Parathyroid adenoma (tissue), 2 donors: Measurements from ENCODE around the gene CDNF.

ENCODE experiments used
- H2AFZ ChIP-seq: fragments of 300-600 bp; sonication (generic); one replicate; pipeline ENCODE4 v1.7.0; 2017; ENCODE audit warnings: antibody characterized with exemption, mild to moderate bottlenecking
- H3K27ac ChIP-seq: fragments of 300-600 bp; sonication (generic); one replicate; pipeline ENCODE4 v1.7.0; 2017
- H3K27me3 ChIP-seq: fragments of 300-600 bp; sonication (generic); one replicate; pipeline ENCODE4 v1.7.0; 2017; ENCODE audit warnings: low read length; ENCODE audit not compliant: control insufficient read depth, insufficient read depth
- H3K36me3 ChIP-seq: fragments of 300-600 bp; sonication (generic); one replicate; pipeline ENCODE4 v1.7.0; 2017; ENCODE audit warnings: low read length; ENCODE audit not compliant: control insufficient read depth, insufficient read depth
- H3K4me1 ChIP-seq: fragments of 300-600 bp; sonication (generic); one replicate; pipeline ENCODE4 v1.7.0; 2017; ENCODE audit warnings: control low read depth
- H3K4me2 ChIP-seq: fragments of 300-600 bp; sonication (generic); one replicate; pipeline ENCODE4 v1.7.0; 2017; ENCODE audit warnings: low read length
- H3K4me3 ChIP-seq: fragments of 300-600 bp; sonication (generic); one replicate; pipeline ENCODE4 v1.7.0; 2017; ENCODE audit warnings: low read depth, low read length
- H3K79me2 ChIP-seq: fragments of 300-600 bp; sonication (generic); one replicate; pipeline ENCODE4 v1.7.0; 2017; ENCODE audit warnings: control low read depth
- H3K9ac ChIP-seq: fragments of 300-600 bp; sonication (generic); one replicate; pipeline ENCODE4 v1.7.0; 2017; ENCODE audit warnings: mild to moderate bottlenecking
- H3K9me3 ChIP-seq: fragments of 300-600 bp; sonication (generic); one replicate; pipeline ENCODE4 v1.7.0; 2017; ENCODE audit warnings: low read length; ENCODE audit not compliant: control insufficient read depth
- TF ChIP-seq, protein P1 (sequence below): fragments of 300-600 bp; sonication (generic); IDR thresholded peaks from one replicate; pipeline ENCODE4 v1.7.0; 2017; ENCODE audit warnings: antibody characterized with exemption, mild to moderate bottlenecking
- donor health status: primary hyperparathyroidism.

CDNF gene

DNA sequence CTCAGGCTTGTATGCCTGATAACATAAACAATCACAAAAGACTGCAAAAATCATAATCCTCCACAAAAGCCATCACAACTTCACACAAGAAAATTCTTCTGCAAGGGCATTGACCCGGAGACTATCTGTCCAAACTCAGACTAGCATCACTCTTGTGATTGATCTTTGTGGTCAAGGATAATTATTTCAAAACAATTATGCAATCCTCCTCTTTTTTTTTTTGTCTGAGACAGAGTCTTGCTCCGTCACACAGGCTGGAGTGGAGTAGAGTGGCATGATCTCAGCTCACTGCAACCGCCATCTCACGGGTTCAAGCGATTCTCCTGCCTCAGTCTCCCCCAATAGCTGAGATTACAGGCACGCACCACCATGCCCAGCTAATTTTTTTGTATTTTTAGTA lies 22.2 kb downstream of the CDNF start:
- Histone ChIP-seq H3K9ac (no peak overlapping the region), H3K79me2 (no peaks in the 10 kb centered on the region), H3K36me3 (no peaks in the 10 kb centered on the region), H3K27me3 (no peaks in the 10 kb centered on the region), H3K4me2 (no peak overlapping the region), H2AFZ (no peak overlapping the region), H3K4me3 (no peak overlapping the region), H3K9me3 (no peaks in the 10 kb centered on the region), H3K27ac (no peak overlapping the region), H3K4me1 (no peaks in the 10 kb centered on the region)
- TF ChIP-seq, protein P1, sequence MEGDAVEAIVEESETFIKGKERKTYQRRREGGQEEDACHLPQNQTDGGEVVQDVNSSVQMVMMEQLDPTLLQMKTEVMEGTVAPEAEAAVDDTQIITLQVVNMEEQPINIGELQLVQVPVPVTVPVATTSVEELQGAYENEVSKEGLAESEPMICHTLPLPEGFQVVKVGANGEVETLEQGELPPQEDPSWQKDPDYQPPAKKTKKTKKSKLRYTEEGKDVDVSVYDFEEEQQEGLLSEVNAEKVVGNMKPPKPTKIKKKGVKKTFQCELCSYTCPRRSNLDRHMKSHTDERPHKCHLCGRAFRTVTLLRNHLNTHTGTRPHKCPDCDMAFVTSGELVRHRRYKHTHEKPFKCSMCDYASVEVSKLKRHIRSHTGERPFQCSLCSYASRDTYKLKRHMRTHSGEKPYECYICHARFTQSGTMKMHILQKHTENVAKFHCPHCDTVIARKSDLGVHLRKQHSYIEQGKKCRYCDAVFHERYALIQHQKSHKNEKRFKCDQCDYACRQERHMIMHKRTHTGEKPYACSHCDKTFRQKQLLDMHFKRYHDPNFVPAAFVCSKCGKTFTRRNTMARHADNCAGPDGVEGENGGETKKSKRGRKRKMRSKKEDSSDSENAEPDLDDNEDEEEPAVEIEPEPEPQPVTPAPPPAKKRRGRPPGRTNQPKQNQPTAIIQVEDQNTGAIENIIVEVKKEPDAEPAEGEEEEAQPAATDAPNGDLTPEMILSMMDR: no peak

DNA sequence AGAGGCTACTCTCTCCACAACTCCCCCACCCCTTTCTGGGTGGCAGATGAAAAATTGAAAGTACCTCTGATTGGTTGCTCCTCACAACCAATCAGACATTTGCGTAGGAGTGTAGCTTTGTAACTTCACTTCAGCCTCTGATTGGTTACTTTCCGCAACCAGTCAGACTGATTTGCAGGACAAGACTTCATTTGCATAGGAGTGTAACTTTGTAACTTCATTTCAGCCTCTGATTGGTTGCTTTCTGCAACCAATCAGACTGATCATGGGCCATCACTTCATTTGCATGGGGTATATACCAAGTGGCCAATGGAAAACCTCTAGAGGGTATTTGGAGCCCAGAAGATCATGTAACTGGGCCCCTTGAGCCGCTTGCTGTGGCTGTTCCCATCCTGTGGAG lies 25.6 kb downstream of the CDNF start:
- no peak overlapping the region for H3K4me2 ChIP-seq
- H3K36me3 ChIP-seq: no peaks in the 10 kb centered on the region
- TF ChIP-seq, protein P1: no peak
- no peak overlapping the region for H3K27ac ChIP-seq
- no peaks in the 10 kb centered on the region for H3K79me2 ChIP-seq
- H3K27me3 ChIP-seq: no peaks in the 10 kb centered on the region
- H3K4me1 ChIP-seq: no peaks in the 10 kb centered on the region
- no peak overlapping the region for H3K9ac ChIP-seq
- no peak overlapping the region for H3K4me3 ChIP-seq
- H2AFZ ChIP-seq: no peak overlapping the region
- no peaks in the 10 kb centered on the region for H3K9me3 ChIP-seq

DNA sequence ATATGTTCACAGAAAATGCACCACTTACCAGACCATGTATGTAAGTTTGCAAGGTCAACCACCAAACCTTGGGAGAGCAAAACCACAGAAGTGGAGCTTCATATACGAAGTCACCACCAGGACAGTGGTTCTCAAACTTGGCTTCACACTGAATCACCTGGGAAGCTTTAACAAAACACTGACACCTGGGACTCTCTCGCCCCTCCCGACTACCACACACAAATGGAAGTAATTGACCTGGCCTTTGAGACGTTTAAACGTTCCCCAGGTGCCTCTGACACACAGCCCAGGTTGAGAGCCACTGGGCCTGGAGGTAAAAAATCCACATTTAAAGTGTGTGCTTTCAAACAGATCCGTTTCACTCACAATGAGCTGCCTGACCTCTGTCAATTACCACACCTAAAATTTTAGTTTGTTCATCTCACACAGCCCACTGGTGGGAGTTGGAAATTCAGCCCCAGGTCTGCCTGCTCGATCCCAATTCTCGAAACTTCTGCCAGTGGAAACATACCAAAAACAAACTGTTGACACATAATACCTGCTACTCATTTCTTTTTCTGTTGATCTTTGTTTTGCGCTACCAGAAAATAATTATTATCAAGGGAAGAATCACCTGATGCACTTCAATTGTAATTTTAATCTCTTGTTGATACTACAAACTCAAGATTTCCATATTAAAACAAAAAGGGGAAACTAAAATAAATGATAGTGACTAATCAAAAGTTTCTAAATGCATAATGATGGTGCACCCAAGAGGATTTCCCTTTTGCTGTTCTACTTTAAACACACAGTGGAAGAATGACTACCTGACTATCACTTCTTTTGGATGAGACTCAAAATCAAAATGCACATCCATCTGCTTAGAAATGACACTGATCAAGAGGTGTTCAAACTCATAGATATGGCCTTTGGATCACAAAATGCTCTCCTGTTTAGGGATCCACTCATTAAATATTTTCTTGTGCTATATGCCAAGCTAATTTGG lies 26.6 kb downstream of the CDNF start:
- Histone ChIP-seq H3K4me3 (no peak overlapping the region), H3K9me3 (no peaks in the 10 kb centered on the region), H3K36me3 (no peaks in the 10 kb centered on the region), H3K4me1 (no peaks in the 10 kb centered on the region), H2AFZ (no peak overlapping the region), H3K79me2 (no peaks in the 10 kb centered on the region), H3K4me2 (no peak overlapping the region), H3K9ac (no peak overlapping the region), H3K27me3 (no peaks in the 10 kb centered on the region), H3K27ac (no peak overlapping the region)
- TF ChIP-seq, protein P1: no peak

DNA sequence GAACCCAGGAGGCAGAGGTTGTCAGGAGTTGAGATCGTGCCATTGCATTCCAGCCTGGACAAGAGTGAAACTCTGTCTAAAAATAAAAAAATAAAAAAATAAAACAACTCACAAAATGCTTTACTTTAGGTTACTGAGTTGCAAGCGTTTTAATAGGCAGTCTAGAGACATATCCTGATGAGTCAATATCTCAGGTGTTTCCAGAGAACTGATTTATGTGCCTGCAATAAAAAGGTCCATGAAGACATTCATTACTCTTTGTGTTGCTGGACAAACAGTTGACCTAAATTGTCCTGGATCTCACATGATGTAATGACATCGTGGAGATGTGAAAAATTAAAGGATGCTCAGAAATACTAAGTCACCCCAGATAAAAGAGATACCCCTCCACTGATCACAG lies 31.5 kb downstream of the CDNF start:
- TF ChIP-seq, protein P1: no peak
- Histone ChIP-seq H3K9ac (no peak overlapping the region), H3K36me3 (no peaks in the 10 kb centered on the region), H3K4me1 (no peaks in the 10 kb centered on the region), H3K27me3 (no peaks in the 10 kb centered on the region), H3K4me3 (no peak overlapping the region), H3K27ac (no peak overlapping the region), H2AFZ (no peak overlapping the region), H3K4me2 (no peak overlapping the region), H3K9me3 (no peaks in the 10 kb centered on the region), H3K79me2 (no peaks in the 10 kb centered on the region)

DNA sequence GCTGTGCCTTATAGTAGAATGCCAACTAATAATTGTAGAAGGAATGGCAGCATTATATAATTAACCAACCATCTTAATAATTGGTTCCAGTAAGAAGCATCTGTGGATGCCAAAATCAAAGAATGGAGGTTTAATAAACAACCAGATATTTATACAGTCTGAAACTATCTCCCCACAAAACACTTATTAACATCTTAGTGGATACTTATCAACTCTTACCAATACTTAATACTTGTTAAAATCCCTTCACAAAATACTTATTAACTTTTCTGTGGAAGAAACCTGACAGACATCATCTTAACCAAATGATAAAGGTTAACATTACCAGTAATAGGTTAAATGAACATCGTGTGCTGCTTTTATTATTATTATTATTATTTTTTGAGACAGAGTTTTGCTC lies 34.0 kb downstream of the CDNF start:
- no peak overlapping the region for H3K9ac ChIP-seq
- no peaks in the 10 kb centered on the region for H3K4me1 ChIP-seq
- no peak overlapping the region for H2AFZ ChIP-seq
- H3K4me3 ChIP-seq: no peak overlapping the region
- H3K4me2 ChIP-seq: no peak overlapping the region
- H3K79me2 ChIP-seq: no peaks in the 10 kb centered on the region
- no peaks in the 10 kb centered on the region for H3K27me3 ChIP-seq
- TF ChIP-seq, protein P1: no peak
- no peak overlapping the region for H3K27ac ChIP-seq
- H3K36me3 ChIP-seq: no peaks in the 10 kb centered on the region
- H3K9me3 ChIP-seq: no peaks in the 10 kb centered on the region
